Activated naive CD4-positive, alpha-beta T cell treated with anti-CD3 and anti-CD28 coated beads, Interleukin-2, amount 50 U/mL, for 72 hours (primary cell): Measurements from ENCODE around the gene WFDC6. TPM values are rescaled to one million over a fixed set of nuclear protein-coding genes. Genes with fewer than 3 reads are reported as not detected.

Experiments used
- ATAC-seq, 2 donors: fragments of 150-1000 bp; cut with Tn5 transposase; 2 replicates each; pipeline ENCODE4 v1.10.0; 2021; ENCODE audit warnings: mild to moderate bottlenecking in 2 of 2, moderate library complexity in 2 of 2
- DNase-seq, 2 donors: peaks; one replicate each; pipeline ENCODE4 v3.0.0; 2021 to 2022; ENCODE audit warnings: low spot score in 2 of 2
- H3K27ac Mint-ChIP-seq, 2 donors: one replicate each; pipeline ENCODE4 v1.8.0; 2022; ENCODE audit warnings: mild to moderate bottlenecking in 2 of 2, mixed read lengths in 2 of 2
- H3K36me3 Mint-ChIP-seq, 2 donors: one replicate each; pipeline ENCODE4 v1.8.0; 2022; ENCODE audit warnings: mixed read lengths in 2 of 2
- H3K9me3 Mint-ChIP-seq, 2 donors: one replicate each; pipeline ENCODE4 v1.8.0; 2022; ENCODE audit warnings: mixed read lengths in 2 of 2
- total RNA-seq, 2 donors: library from RNA; stranded (reverse); gene quantifications; one replicate each; pipeline ENCODE4 v1.2.3, GENCODE V29; 2022

The WFDC6 gene
- total RNA-seq, 2 donors from 2014 or later, result not detected

DNA sequence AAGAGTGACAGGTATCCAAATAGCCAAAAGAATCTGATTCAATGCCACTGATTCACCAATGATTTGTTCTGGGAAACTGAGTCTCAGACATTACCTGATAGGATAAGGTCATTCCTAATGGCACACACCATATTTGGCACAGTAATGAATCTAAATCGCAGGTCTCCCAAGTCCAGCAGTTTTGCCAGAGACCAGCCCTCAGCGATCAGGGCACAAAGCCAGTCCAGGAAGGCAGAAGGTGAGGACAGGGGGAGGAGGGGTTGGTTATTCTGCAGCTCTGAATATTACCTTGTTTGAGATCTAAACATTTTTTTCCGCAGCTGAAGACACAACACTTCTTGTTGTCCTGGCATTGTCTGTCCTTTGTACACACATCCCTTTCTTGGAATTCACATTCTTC lies 6.1 kb upstream of the WFDC6 start:
- H3K9me3 Mint-ChIP-seq, result peaks cover 0 to 4% of the 10 kb centered on the region in 2 donors
- H3K27ac Mint-ChIP-seq, result no peak overlapping the region
- DNase-seq (no peak), ATAC-seq (no peak)
- H3K36me3 Mint-ChIP-seq, result no peaks in the 10 kb centered on the region

DNA sequence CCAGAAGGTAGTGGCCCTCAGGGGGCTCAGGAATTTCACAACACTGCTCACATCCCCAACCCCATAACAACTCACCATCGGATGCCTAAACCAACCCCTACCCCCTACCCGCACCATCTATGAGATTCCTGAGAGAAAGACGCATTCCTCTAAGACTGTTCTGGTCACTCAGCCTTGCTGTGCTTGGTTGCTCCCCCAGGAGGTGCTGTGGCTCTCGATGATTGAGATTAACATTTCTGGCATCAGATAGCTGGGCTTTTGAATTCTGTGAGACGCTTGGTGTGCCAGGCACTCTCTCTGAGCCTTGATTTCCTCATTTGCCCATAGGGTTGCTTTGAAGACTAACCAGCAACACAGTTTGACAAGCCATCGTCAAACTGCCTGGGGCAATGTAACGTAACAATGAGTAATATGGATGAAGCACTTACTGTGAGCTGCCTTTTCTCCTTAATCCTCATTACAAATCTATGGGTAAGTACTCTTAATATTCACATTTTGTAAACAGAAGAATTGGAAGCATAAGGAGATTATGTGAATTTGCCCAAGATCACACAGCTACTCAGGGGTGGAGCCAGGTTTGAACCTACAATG lies 978 bp downstream of the WFDC6 start:
- Mint-ChIP-seq H3K36me3 (no peaks in the 10 kb centered on the region), H3K27ac (no peak overlapping the region), H3K9me3 (no peaks in the 10 kb centered on the region)
- ATAC-seq, result no peak
- DNase-seq, result no peak

DNA sequence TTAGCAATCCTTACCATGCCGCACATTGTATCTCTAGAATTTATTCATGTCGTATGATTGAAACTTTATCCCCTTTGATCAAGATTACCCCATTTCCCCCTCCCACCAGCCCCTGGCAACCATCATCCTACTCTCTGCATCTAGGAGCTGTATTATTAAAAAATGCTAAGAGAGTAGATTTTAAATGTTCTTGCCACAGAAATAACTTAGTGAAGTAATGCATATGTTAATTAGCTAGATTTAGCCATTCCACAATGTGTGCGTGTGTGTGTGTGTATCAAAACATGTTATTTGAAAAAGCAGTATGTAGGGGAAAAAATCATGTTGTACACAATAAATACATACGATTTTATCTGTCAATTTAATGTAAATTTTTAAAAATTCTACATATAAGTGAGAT lies 12.0 kb downstream of the WFDC6 start:
- ATAC-seq, result no peak
- H3K9me3 Mint-ChIP-seq, result no peaks in the 10 kb centered on the region
- H3K36me3 Mint-ChIP-seq, result no peaks in the 10 kb centered on the region
- no peak overlapping the region for H3K27ac Mint-ChIP-seq
- DNase-seq, result no peak

DNA sequence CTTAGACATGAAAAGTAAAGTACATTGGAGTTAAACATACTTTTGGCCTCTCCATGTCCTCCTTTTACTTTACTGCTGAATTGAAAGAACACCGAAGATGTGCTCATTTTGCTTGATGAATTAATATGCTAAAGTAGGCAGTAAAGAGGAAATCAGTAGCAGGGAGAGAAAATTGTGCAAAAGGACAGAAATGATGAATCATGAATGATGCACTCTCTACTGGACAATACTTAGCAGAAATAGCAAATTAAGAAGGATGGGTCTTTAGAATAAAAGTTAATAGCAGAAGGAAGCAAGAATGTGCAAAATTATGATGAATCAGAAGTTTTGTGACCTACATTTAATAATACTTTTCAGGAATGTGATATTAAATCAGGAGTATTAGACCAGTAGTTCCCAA lies 15.5 kb downstream of the WFDC6 start:
- DNase-seq (no peak), ATAC-seq (no peak)
- Mint-ChIP-seq H3K9me3 (no peaks in the 10 kb centered on the region), H3K36me3 (no peaks in the 10 kb centered on the region), H3K27ac (no peak overlapping the region)

DNA sequence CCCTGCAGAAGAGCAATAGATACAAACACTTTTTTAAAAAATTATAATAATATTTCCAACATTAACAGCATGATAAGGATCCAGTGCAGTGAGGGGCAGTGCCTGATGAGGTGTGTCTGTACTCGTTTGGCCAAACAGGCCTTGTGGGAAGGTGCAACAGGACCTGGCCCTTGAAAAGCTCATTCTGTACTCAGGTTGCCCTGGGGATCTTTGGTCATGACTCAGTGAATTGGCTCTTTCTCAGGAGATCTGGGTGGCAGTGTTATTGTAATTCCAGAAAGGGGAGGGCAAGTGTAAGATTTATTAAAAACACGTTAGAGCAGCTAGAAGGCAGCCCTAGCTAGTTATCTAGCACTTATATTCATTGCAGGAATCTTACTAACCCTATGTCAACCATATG lies 21.0 kb downstream of the WFDC6 start:
- DNase-seq, result no peak
- Mint-ChIP-seq H3K27ac (no peak overlapping the region), H3K9me3 (no peaks in the 10 kb centered on the region), H3K36me3 (no peaks in the 10 kb centered on the region)
- ATAC-seq, result no peak

DNA sequence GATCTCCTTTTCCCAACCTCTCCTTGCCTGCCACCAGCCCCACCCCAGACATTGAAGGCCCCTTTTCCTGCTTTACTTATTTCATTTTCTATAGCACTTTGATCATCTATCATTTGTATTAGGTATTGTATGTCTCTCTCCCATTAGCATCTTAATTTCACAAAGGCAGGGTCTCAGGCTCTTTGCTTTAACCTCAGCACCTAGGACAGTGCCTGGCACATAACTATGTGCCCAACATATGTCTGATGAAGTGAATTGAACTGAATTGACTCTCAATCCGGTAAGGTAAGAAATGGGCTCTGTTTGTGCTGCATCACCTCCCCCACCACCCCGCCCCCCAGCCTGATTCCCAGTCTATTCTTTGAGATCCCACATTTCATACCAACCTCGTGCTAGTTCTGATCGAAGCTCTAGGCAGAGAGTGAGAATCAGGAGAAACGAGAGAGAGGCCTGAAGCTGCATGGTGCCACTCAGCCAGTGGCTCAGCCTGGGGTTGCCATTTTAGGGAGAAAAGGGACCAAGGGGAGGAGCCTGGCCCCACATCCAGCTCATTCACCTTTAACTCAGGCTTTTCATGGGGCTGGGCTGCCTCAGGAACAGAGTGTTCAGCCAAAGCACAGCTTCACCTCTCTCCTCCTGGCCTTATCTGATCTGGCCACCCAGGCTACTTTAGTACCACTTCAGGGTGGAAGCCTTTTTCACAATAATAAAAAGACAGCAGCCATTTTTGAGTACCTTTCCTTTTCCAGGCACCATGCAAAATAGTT lies 24.0 kb downstream of the WFDC6 start, which contains the start of gene SPINT3:
Gene SPINT3, minus strand, starts transcription at position 476 of the 767 bp plus-strand sequence. Its CDS starts 14 bp downstream, at position 462.
- DNase-seq, result no peak
- Mint-ChIP-seq H3K9me3 (no peaks in the 10 kb centered on the region), H3K27ac (no peak within 1 kb of the TSS), H3K36me3 (no peaks in the 10 kb centered on the region)
- ATAC-seq, result no peak

DNA sequence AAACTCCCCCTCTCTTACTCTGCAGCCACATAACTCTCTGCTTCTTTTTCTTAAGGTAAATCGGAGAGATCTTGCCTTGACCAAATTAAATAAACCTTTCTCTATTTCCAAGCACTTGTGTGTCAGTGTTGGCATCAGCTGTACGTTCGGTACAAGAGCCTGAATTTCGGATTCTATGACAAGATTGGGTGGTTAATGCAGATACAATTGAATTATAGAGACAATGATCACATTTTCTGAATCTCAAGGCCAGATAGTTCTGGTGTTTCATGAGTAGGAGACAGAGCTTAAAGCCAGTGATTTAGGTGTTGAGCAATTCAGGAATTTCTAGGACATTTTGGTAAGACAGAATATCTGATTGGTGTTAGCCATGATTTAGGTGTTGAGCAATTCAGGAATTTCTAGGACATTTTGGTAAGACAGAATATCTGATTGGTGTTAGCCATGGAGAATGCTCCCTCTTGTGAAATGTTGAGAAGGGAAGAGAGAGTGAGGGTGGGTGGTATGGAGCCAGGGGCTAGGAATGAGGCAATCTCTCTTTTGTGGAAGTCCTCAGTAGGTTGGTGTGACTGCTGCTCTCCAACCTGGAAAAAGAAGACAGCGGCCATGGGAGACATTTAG lies 28.9 kb downstream of the WFDC6 start:
- DNase-seq (no peak), ATAC-seq (no peak)
- H3K36me3 Mint-ChIP-seq, result no peaks in the 10 kb centered on the region
- no peaks in the 10 kb centered on the region for H3K9me3 Mint-ChIP-seq
- no peak overlapping the region for H3K27ac Mint-ChIP-seq

DNA sequence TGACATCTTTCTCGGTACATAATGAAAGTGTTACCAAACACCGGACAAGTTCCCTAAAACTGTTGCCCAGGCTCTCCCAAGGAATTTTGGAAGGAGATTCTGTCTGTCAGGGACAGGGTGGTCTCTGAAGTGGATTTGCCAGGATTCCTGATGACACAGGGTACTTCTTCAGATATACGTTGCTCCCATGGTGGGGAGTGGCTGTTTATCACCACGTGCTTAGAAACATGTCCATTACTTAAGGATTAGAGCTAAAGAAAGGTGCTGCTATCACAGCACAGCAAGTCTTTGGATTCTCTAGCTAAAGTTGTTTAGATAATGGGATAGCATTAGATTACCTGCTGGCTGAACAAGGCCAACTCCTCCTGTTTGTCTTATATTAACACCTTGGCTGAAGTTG lies 30.2 kb downstream of the WFDC6 start:
- Mint-ChIP-seq H3K9me3 (no peaks in the 10 kb centered on the region), H3K27ac (no peak overlapping the region), H3K36me3 (no peaks in the 10 kb centered on the region)
- ATAC-seq (no peak), DNase-seq (no peak)

DNA sequence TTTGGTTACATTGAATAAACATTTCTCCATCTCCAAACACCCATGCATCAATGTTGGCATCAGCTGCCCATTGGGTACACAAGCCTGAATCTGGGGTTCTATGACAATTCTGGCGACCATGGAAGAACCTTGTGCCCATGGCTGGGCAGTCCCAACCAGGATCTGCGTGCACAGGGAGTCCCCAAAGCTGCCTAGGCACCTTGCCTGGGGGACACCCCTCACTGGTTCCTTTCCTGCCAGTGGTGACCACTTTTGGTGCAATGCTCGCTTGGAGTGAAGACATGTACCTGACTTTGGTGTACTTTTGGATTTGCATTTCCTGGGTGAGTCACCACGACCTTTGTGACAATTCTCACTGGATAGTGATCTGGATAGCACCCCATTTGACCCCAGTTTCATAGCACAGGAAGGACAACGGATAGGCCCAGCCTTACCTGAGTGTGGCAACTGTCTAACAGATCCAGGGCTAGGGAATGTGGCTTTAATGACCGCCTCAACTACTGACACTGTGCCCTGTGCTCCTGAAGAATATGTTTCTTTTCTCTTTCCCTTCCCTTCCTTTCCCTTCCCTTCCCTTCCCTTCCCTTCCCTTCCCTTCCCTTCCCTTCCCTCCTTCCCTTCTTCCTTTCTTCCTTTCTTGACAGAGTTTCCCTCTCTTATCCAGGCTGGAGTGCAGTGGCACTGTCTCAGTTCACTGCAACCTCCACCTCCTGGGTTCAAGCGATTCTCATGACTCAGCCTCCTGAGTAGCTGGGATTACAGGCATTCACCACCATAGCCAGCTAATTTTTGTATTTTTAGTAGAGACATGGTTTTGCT lies 31.0 kb downstream of the WFDC6 start:
- peak in 1 of 2 donors; percentile 58 for ATAC-seq
- H3K9me3 Mint-ChIP-seq, result no peaks in the 10 kb centered on the region
- no peaks in the 10 kb centered on the region for H3K36me3 Mint-ChIP-seq
- no peak overlapping the region for H3K27ac Mint-ChIP-seq
- no peak for DNase-seq

DNA sequence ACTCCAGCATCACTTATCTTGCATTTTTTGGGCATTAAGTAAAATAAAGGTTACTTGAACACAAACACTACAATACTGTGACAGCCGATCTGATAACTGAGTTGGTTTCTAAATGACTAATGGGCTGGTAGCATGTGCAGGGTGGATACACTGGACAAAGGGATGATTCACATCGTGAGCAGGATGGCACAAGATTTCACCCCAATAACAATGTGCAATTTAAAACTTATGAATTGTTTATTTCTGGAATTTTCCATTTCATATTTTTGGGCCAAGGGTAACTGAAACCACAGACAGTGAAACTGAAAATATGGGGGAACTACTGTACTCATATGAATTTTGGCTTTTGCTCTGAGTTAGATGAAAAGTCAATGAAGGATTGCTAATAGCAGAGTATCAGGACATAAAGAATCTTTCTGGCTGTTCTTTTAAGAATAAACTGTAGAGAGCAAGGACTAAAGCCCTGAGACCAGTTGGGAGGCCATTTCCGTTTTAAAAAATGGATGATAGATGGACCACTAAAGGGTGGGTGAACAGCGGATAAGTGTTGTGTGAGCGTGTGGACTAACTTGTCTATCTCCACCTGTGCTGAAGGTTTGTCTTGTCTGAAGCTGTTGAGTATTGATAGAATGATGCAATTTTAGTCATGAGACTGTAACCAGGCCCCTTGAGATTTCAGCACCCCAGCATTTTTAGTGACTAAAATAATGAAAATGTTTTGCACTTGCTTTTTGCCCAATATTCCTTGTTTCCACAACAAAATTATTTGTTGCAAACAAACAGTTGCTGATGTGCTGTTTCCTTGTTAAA lies 32.1 kb downstream of the WFDC6 start:
- DNase-seq, result no peak
- ATAC-seq, result peak; percentile 62 to 71
- H3K36me3 Mint-ChIP-seq, result no peaks in the 10 kb centered on the region
- no peaks in the 10 kb centered on the region for H3K9me3 Mint-ChIP-seq
- H3K27ac Mint-ChIP-seq, result no peak overlapping the region

DNA sequence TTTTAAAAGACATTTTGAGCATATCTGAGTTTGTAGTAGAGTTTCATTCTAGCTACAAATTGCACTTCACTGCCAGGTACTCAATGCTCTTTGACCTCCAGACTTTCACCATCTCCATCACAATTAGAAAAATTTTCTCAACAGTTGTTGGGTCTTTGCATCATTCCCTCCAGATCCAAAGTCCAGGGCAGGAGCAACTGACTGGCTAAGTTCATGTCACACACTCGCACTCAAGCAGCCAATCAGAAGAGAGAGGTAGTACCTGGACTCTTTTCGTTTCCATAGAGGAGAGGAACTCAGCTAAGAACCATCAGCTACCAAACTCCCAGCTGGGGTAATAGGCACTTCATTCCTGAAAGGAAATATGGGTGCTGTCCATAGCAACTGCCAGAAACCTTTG lies 32.9 kb downstream of the WFDC6 start:
- DNase-seq, result no peak
- H3K9me3 Mint-ChIP-seq, result no peaks in the 10 kb centered on the region
- no peak overlapping the region for H3K27ac Mint-ChIP-seq
- no peak for ATAC-seq
- H3K36me3 Mint-ChIP-seq, result no peaks in the 10 kb centered on the region

DNA sequence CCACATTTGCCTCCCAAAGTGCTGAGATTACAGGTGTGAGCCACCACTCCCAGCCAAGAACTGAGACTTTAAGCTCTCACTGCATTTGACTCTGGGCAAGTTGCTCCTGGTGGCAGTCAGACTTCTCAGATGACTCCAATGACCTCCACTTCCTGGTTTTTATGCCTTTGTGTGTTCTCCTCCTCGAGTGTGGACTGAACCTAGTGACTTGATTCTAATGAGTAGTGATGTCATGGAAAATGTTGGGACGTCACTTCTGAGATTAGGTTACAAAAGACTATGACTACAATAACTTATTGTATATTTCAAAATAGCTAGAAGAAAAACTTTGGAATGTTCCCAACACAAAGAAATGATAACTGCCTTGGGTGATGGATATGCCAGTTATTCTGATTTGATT lies 35.9 kb downstream of the WFDC6 start:
- no peak overlapping the region for H3K27ac Mint-ChIP-seq
- DNase-seq, result no peak
- no peaks in the 10 kb centered on the region for H3K9me3 Mint-ChIP-seq
- no peaks in the 10 kb centered on the region for H3K36me3 Mint-ChIP-seq
- no peak for ATAC-seq

DNA sequence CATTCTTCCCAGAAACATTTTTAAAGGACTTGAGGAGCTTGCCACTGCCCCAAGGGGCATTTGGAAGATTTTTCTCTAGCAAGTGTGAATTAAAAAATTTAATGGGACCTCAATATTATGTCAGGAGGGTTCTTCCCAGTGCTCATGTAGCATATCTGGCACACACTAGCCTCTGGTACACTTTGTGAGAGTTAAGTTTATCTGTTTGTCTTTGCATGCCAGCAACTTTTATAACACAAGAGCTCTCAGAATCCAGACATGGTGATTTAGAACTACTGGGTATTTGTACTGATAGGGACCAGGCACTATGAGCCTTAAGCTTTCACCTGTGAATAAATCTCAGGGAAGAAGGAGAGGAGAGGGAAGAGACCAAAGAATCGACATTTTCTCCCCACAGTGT lies 36.7 kb downstream of the WFDC6 start:
- no peaks in the 10 kb centered on the region for H3K36me3 Mint-ChIP-seq
- no peaks in the 10 kb centered on the region for H3K9me3 Mint-ChIP-seq
- ATAC-seq (no peak), DNase-seq (no peak)
- no peak overlapping the region for H3K27ac Mint-ChIP-seq

DNA sequence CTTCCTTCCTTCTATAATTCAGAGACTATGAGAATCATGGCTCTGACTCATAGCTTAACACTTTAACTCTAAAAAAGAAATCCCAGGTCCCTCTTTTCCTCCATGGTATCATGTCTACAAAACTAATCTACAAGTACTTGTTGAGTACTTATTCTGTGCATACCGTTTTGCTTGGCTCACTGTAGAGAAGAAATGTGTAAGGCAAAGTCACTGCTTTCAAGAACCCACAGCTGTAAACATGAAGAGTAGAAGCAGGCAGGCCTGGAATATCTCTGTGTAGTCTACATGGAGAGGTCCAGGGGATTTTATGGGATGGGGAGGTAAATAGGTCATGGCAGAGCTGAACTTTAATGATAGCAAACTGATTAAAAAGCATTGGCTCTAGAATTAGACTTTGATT lies 37.7 kb downstream of the WFDC6 start:
- H3K36me3 Mint-ChIP-seq, result no peaks in the 10 kb centered on the region
- H3K9me3 Mint-ChIP-seq, result no peaks in the 10 kb centered on the region
- no peak for DNase-seq
- no peak for ATAC-seq
- H3K27ac Mint-ChIP-seq, result no peak overlapping the region

DNA sequence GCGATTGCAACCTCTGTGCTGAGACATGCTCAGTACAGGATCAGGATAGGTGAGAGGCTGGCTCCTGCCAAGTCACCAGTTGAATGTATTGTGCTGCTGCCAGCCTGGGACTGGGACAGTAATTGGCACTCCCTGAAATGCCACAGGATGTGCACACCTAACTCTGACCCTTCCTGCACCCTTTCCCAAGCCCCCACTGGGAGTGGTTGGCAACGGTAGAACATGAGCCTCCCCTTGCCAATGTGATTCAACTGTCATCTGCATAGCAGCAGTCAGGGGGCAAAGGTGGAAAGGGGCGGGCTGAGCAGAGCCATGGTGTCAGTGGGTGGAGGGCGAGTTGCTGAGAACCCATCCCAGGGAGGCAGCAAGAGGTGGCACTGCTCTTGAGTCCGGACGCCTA lies 39.3 kb downstream of the WFDC6 start:
- H3K27ac Mint-ChIP-seq, result no peak overlapping the region
- ATAC-seq (no peak), DNase-seq (no peak)
- no peaks in the 10 kb centered on the region for H3K36me3 Mint-ChIP-seq
- no peaks in the 10 kb centered on the region for H3K9me3 Mint-ChIP-seq

DNA sequence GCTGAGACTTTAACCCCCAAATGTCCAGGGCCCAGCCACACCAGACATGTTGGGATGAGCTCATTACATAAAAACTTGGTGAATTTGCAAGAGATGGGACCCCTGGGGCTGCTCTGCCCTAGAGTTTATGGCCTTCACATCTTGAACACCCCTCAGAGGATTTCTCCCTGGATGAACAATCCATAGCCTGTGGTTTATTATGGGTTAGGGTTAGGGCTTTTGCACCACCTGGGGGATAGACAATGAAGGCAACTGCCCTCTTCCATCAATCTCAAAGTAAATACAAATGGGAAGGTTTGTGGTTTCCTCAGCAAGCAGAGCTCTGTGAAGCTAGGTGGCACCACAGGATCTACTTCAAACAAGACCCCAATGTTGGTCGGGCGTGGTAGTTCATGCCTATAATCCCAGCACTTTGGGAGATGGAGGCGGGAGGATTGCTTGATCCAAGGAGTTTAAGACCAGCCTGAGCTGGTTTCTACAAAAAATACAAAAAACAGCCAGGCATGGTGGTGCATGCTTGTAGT lies 41.2 kb downstream of the WFDC6 start:
- ATAC-seq (no peak), DNase-seq (no peak)
- no peaks in the 10 kb centered on the region for H3K9me3 Mint-ChIP-seq
- no peak overlapping the region for H3K27ac Mint-ChIP-seq
- H3K36me3 Mint-ChIP-seq, result no peaks in the 10 kb centered on the region
